GM21381 (cell line): ENCODE data around the gene TM9SF2.

Source experiments
- ATAC-seq: cut with Tn5 transposase; IDR thresholded peaks from one replicate; pipeline ENCODE4 v1.9.1; 2021; ENCODE audit warnings: mild to moderate bottlenecking, moderate library complexity; ENCODE audit not compliant: unreplicated experiment

Gene TM9SF2

GRCh38 chr13:99575376-99576120, 74.3 kb downstream of the TM9SF2 start:
- ATAC-seq, result no peak

DNA sequence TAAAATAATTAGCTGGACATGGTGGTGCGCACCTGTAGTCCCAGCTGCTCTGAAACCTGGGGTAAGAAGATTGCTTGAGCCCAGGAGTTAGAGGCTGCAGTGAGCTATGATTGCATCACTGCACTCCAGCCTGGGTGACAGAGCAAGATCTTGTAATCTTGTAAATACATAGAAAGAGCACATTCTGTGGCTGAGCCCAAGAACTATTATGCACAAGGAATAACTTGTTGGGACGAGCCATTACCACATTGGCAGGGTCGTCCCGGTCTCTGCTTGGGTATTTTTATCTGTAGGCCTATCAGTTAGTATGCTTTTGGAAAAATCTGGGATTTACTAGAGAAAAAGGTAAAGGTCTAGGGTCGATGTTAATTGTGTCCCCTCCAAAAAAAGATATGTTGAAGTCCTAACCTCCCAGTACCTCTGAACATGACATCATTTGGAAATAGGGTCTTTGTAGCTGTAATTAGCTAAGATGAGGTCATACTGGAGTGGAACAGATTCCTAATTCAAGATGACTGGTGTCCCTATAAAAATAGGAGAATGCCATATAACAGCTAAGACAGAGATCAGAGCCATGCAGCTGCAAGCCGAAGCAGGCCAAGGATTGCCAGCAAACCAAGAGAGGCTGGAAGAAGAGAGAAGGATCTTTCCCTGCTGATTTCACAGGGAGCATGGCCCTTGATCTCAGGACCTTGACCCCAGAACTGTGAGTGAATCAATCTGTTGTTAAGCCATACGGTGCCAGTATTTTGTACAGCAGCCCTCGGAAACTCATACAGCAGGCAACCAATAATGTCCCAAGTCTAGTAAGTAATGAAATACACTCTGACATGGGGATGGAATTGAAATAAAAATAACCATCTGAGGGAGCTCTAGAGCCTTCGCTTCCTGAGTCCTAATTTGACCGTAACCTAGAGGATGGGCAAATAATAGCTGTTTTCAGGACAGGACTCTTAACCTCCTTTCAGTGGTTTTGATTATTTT, 77.0 kb downstream of the TM9SF2 start:
- no peak for ATAC-seq

GRCh38 chr13:99580500-99581268, 79.4 kb downstream of the TM9SF2 start:
- ATAC-seq, result no peak

GRCh38 chr13:99582511-99582910, 81.2 kb downstream of the TM9SF2 start:
- ATAC-seq, result no peak

DNA sequence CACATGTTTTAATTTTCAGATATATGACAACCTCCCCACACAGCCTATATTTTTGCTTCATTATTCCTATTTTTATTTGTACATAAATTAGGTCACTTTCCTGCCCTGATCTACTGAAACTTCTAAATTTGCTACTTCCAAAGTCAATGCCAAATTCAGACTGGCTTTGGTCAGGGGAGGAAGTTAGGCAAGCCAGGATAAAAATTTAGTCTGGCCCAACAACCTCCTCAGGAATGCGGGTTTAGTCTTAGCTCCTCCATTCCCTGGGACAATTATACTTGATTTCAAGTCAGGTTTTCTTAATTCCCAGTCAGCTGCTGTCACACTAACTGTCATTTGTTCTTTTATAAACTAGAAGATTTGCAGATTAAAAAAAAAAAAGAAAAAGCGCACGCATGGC, 84.3 kb downstream of the TM9SF2 start:
- ATAC-seq, result no peak

GRCh38 chr13:99587021-99587420, 85.7 kb downstream of the TM9SF2 start:
- no peak for ATAC-seq

- no peak for ATAC-seq
These were observed 86.8 kb downstream of the TM9SF2 start for GRCh38 chr13:99587893-99588606.

DNA sequence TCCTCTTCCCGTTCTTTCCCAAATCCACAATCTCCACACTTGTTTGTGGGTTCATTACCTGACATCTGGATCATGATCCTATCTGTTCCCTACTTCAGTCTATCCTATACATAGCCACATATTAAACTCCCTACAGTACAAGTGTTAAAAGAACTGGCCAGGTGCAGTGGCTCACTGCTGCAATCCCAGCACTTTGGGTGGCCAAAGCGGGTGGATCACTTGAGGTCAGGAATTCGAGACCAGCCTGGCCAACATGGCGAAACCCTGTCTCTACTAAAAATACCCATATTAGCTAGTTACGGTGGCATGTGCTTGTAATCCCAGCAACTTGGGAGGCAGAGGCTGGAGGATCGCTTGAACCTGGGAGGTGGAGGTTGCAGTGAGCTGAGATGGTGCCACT, 88.3 kb downstream of the TM9SF2 start:
- no peak for ATAC-seq

GRCh38 chr13:99590519-99591011, 89.3 kb downstream of the TM9SF2 start:
- ATAC-seq, result no peak

- no peak for ATAC-seq
These were observed 94.9 kb downstream of the TM9SF2 start for GRCh38 chr13:99596180-99596579.

DNA sequence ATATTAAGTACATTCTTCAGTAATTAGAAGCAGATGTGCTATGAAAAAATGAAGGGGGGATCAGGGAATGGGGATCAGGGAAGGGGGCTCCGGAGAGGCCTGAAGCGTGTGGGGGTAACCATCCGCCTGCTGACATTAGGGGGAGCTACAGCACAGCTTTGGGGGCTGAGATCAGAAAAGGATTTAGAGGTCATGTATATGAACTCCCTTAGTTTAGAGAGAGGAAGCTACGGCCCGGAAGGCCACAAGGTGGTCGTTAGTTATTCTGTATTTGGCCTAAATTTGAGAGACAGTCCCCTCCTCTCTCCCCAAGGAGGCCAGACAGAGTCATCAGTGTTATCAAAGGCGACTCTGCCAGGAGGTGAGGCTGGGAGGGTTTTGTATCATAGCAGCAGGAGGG, 99.0 kb downstream of the TM9SF2 start:
- ATAC-seq, result no peak

DNA sequence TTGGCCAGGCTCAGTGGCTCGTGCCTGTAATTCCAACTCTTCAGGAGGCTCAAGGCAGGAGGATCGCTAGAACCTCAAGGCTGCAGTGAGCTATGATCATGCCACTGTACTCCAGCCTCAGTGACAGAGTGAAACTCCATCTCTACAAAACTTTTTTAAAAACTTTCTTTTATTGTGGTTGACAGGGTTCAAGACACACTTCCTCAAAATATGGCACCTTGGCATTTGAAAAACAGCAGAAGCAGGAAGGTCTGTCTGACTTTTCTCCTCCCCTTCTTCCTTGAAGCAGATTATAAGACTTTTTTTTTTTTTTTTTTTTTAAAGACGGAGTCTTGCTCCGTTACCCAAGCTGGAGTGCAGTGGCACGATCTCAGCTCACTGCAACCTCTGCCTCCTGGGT, 100.3 kb downstream of the TM9SF2 start:
- no peak for ATAC-seq

DNA sequence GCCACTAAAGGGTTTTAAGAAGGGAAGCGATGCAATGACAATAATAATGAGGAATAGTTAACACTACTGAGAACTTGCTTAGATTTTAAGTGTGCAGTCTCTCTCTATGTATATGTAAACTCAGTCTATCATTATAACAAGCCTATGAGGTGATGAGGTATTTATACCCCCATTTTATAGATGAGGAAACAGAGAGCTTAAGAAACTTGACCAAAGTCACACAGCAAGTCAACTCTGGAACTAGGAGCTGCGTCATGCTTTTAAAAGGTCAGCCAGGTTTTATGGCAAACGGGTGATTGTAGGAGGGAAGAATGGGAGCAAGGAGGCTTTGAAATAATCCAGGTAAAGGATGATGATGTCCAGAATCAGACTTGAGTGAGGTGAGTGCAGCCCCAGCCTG, 103.4 kb downstream of the TM9SF2 start:
- ATAC-seq, result no peak

GRCh38 chr13:99605420-99606323, 104.4 kb downstream of the TM9SF2 start:
- peak; percentile 70 for ATAC-seq

GRCh38 chr13:99606324-99607066, 105.2 kb downstream of the TM9SF2 start, which contains the start of gene CLYBL:
TSS of gene CLYBL (plus strand) at chr13:99606690.
- peak; percentile 83 for ATAC-seq

DNA sequence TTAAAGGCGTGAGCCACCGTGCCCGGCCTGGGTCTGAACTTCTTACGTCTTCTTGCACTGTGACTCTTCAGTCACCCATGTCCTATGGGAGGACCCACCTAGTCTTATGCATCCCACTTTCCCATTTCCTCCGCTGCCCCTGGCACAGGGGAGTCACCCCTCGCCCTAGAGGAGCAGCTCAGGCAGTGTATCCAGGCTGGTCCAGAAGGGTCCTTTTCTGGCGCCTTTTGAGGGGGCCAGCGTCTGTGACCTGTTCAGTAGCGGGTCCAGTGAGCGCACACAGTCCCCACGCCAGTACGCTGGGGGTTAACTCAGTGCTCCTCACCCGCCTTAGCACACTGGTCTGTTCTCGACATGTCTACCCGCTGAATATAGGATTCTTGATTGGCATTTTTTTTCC, 107.1 kb downstream of the TM9SF2 start:
- no peak for ATAC-seq

DNA sequence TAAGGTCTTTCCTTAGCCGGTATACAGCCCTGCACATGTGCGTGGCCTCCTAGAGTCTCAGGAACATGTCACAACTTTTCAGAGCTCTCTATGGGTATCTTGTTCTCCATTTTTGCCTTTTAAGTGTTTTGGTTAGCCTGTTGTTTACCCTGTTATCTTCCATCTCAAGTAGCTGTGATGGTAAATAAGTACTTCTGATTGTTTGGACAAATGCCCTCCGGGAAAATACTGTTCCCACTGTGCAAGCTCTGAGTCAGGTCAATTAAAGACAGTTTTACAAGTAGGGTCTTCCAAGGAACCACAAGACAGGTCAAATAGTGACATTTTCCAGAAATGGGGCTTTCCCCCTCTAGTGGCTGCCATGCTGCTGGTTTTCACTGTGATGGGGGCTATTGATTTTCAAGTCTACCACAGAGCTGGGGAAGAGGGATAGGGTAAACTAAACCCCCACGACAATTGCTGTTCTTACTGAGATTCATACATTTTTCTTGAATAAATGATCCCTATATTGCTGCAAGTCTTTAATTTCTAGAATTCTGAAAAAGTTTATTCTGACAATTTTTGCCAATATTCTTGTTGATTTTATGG, 109.5 kb downstream of the TM9SF2 start:
- no peak for ATAC-seq
